Duodenal mucosa (tissue), 2 donors: Measurements from ENCODE around the gene ZNF316.

Source experiments
- H3K27ac ChIP-seq: one replicate; pipeline ENCODE4 v1.7.0; 2013; ENCODE audit warnings: low read depth, low read length
- H3K27me3 ChIP-seq, 2 donors: one replicate each; pipeline ENCODE4 v1.7.0; 2013; ENCODE audit warnings: low read length in 2 of 2, control low read depth in 1 of 2; ENCODE audit not compliant: insufficient read depth in 2 of 2, control insufficient read depth in 1 of 2
- H3K36me3 ChIP-seq, 2 donors: one replicate each; pipeline ENCODE4 v1.7.0; 2013; ENCODE audit warnings: low read length in 2 of 2, control low read depth in 1 of 2; ENCODE audit not compliant: insufficient read depth in 2 of 2, control insufficient read depth in 1 of 2
- H3K4me1 ChIP-seq, 2 donors: one replicate each; pipeline ENCODE4 v1.7.0; 2013; ENCODE audit warnings: low read length in 2 of 2, control low read depth in 1 of 2; ENCODE audit not compliant: insufficient read depth in 2 of 2, control insufficient read depth in 1 of 2
- H3K4me3 ChIP-seq, 2 donors: one replicate each; pipeline ENCODE4 v1.7.0; 2013; ENCODE audit warnings: low read length in 2 of 2, low read depth in 1 of 2
- H3K9ac ChIP-seq, 2 donors: one replicate each; pipeline ENCODE4 v1.7.0; 2013; ENCODE audit warnings: low read length in 2 of 2, low read depth in 1 of 2
- H3K9me3 ChIP-seq, 2 donors: one replicate each; pipeline ENCODE4 v1.7.0; 2013; ENCODE audit warnings: low read length in 2 of 2, control low read depth in 1 of 2; ENCODE audit not compliant: control insufficient read depth in 1 of 2

The ZNF316 gene

DNA sequence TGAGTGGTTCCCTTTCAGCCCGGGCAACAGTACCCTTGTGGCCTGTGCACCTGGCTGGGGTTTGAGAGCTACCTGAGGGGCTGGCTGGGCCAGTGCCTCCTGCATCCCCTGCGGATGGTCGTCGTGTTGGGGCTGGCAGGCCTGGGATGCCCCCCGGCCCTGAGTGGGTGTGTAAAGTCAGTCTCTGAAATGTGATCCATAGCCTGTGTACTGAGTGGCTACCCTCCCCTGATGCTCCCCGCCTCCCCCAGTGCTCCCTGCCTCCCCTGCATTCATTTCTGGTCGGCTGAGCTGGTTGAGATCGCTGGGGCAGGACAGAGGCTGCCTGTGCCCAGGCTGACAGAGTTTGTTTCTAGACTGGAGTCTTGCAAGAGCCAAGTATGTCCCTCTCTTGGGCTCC is 9.3 kb downstream of the ZNF316 start:
- H3K4me1 ChIP-seq = no peaks in the 10 kb centered on the region
- H3K27ac ChIP-seq = no peak overlapping the region
- H3K9ac ChIP-seq = no peak overlapping the region
- H3K4me3 ChIP-seq = no peak overlapping the region
- H3K36me3 ChIP-seq = peaks cover 30 to 84% of the 10 kb centered on the region in 2 donors
- no peaks in the 10 kb centered on the region for H3K9me3 ChIP-seq
- no peaks in the 10 kb centered on the region for H3K27me3 ChIP-seq

- no peak overlapping the region for H3K9ac ChIP-seq
- H3K36me3 ChIP-seq = peaks cover 25 to 83% of the 10 kb centered on the region in 2 donors
- H3K4me3 ChIP-seq = no peak overlapping the region
- no peaks in the 10 kb centered on the region for H3K4me1 ChIP-seq
- H3K9me3 ChIP-seq = no peaks in the 10 kb centered on the region
- H3K27ac ChIP-seq = no peak overlapping the region
- H3K27me3 ChIP-seq = no peaks in the 10 kb centered on the region
Measured at GRCh38 chr7:6647080-6647479, 10.0 kb downstream of the ZNF316 start.

DNA sequence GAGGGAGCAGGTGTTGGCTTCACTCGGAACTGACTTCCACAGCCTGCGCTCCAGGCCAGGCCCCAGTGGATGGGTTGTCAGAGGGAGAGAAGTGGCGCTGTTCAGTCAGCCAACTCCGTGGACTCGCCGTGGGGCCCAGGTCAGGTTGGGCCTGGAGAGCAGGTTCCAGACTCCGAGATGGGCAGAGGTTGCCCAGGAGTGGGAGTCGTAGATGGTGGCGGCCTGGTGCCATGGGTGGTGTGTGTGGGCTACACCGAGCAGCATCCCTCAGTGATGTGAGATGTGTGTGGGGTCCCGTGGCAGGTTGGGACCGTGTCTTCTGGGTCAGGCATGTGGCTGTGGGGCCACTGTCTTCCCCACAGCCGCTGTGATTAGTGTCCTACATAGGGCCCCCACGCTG is 10.4 kb downstream of the ZNF316 start:
- Histone ChIP-seq H3K9ac (no peak overlapping the region), H3K36me3 (peaks cover 26 to 83% of the 10 kb centered on the region in 2 donors), H3K27ac (no peak overlapping the region), H3K9me3 (no peaks in the 10 kb centered on the region), H3K4me1 (no peaks in the 10 kb centered on the region), H3K27me3 (no peaks in the 10 kb centered on the region), H3K4me3 (no peak overlapping the region)

DNA sequence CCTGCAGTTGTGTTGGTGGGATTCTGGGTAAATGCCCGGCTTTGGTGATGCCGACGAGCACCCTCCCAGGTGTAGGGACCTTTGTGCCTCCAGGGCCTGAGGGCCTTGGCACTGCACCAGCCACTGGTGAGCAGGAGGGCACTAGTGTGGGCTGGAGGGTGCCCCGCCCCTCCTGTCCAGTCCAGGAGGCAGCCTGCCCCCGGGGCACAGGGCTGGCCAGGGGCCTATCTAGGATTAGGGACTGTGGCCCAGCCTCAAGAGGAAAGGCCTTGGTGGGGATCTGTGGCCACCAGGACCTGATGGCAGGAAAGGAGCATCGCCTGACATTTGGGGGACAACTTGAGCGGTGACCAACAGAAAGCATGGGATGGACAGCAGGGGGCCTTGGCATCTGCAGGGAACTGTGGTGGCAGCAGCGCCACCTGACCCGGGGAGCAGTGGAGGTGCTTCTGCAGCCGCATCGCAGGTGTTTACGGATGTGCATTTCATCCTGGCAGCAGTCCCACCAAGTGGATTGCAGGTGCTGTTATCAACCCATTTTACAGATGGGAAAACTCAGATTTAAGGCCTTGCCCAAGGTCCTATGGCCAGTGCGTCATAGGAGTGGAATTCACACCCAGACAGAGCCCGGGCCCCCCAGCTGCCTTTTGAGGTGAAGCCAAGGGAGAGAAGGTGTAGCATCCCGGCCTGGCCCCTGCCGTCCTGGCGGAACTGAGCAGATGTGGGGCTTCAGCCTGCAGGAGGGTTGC is 11.1 kb downstream of the ZNF316 start:
- Histone ChIP-seq H3K4me3 (no peak overlapping the region), H3K27me3 (no peaks in the 10 kb centered on the region), H3K36me3 (peaks cover 28 to 79% of the 10 kb centered on the region in 2 donors), H3K9ac (no peak overlapping the region), H3K4me1 (no peaks in the 10 kb centered on the region), H3K27ac (no peak overlapping the region), H3K9me3 (no peaks in the 10 kb centered on the region)

DNA sequence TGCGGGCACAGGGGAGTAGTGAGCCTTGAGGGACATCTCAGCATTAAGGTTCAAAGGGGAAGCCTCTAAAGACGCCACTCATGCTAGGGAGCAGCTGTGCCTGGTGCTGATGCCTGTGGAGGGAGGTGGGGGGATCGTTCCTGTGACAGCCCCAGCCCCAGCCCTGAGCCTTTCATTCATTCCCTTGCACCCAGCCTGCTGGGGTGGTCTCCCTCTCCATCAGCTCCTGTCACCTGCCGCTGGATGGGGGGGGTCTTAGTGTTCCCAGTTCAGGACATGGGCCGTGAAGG is 11.6 kb downstream of the ZNF316 start:
- Histone ChIP-seq H3K36me3 (peaks cover 24 to 74% of the 10 kb centered on the region in 2 donors), H3K4me1 (no peaks in the 10 kb centered on the region), H3K27me3 (no peaks in the 10 kb centered on the region), H3K27ac (no peak overlapping the region), H3K9ac (no peak overlapping the region), H3K4me3 (no peak overlapping the region), H3K9me3 (no peaks in the 10 kb centered on the region)

- peaks cover 19 to 71% of the 10 kb centered on the region in 2 donors for H3K36me3 ChIP-seq
- H3K9me3 ChIP-seq = no peaks in the 10 kb centered on the region
- H3K4me1 ChIP-seq = no peaks in the 10 kb centered on the region
- no peak overlapping the region for H3K27ac ChIP-seq
- no peaks in the 10 kb centered on the region for H3K27me3 ChIP-seq
- no peak overlapping the region for H3K9ac ChIP-seq
- H3K4me3 ChIP-seq = no peak overlapping the region
Measured at GRCh38 chr7:6649241-6649961, 12.3 kb downstream of the ZNF316 start.

GRCh38 chr7:6650086-6650485 is 13.0 kb downstream of the ZNF316 start:
- H3K27me3 ChIP-seq = no peaks in the 10 kb centered on the region
- no peaks in the 10 kb centered on the region for H3K4me1 ChIP-seq
- H3K9ac ChIP-seq = no peak overlapping the region
- no peak overlapping the region for H3K27ac ChIP-seq
- no peaks in the 10 kb centered on the region for H3K9me3 ChIP-seq
- H3K4me3 ChIP-seq = no peak overlapping the region
- H3K36me3 ChIP-seq = peaks cover 17 to 67% of the 10 kb centered on the region in 2 donors

GRCh38 chr7:6650521-6651011 is 13.4 kb downstream of the ZNF316 start:
- Histone ChIP-seq H3K4me3 (no peak overlapping the region), H3K9ac (no peak overlapping the region), H3K27ac (no peak overlapping the region), H3K4me1 (no peaks in the 10 kb centered on the region), H3K36me3 (peaks cover 17 to 69% of the 10 kb centered on the region in 2 donors), H3K27me3 (no peaks in the 10 kb centered on the region), H3K9me3 (no peaks in the 10 kb centered on the region)

DNA sequence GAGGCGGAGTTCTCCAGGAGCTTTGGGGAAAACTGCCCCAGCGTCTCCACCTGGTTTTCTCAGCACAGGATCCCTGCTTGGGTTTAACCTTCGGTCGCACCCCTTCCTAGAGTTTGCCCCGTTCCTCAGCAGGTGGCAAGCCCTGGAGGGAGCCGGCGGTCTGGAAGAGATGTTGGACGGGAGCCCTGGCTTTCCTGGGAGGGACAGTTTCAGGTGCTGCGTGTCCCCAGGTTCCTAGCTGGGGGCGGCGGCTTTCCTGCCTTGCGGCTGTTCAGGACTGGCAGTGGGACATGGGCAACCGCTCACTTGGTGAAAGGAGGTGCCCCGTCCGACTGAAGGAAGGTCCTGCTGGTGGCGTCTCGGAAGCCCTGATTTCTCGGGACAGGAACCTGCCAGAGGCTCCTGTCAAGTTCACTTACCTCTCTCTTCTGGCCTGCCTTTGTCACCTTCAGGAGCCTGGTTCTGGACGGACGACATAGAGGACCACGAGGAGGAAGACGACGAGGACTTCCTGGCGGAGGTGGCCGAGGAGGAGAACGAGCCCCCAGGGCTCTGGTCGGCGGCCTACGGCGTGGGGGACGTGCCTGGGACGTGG is 14.8 kb downstream of the ZNF316 start:
- peaks cover 17 to 58% of the 10 kb centered on the region in 2 donors for H3K36me3 ChIP-seq
- H3K9me3 ChIP-seq = no peaks in the 10 kb centered on the region
- no peaks in the 10 kb centered on the region for H3K27me3 ChIP-seq
- H3K27ac ChIP-seq = no peak overlapping the region
- no peak overlapping the region for H3K4me3 ChIP-seq
- H3K4me1 ChIP-seq = no peaks in the 10 kb centered on the region
- H3K9ac ChIP-seq = no peak overlapping the region

DNA sequence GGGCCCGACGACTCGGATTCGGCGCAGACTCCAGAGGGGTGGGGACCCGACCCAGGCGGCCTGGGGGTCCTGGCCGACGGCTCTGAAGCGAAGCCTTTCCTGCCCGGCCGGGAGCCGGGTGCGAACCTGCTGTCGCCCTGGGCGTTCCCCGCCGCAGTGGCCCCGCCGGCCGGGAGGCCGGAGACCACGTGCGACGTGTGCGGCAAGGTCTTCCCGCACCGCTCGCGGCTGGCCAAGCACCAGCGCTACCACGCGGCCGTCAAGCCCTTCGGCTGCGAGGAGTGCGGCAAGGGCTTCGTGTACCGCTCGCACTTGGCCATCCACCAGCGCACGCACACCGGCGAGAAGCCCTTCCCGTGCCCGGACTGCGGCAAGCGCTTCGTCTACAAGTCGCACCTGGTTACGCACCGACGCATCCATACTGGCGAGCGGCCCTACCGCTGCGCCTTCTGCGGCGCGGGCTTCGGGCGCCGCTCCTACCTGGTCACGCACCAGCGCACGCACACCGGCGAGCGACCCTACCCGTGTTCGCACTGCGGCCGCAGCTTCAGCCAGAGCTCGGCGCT is 15.4 kb downstream of the ZNF316 start:
- no peak overlapping the region for H3K27ac ChIP-seq
- no peaks in the 10 kb centered on the region for H3K4me1 ChIP-seq
- no peaks in the 10 kb centered on the region for H3K27me3 ChIP-seq
- peaks cover 12 to 52% of the 10 kb centered on the region in 2 donors for H3K36me3 ChIP-seq
- H3K4me3 ChIP-seq = no peak overlapping the region
- no peak overlapping the region for H3K9ac ChIP-seq
- no peaks in the 10 kb centered on the region for H3K9me3 ChIP-seq
